ENCODE data around the gene DUSP18.

DNA sequence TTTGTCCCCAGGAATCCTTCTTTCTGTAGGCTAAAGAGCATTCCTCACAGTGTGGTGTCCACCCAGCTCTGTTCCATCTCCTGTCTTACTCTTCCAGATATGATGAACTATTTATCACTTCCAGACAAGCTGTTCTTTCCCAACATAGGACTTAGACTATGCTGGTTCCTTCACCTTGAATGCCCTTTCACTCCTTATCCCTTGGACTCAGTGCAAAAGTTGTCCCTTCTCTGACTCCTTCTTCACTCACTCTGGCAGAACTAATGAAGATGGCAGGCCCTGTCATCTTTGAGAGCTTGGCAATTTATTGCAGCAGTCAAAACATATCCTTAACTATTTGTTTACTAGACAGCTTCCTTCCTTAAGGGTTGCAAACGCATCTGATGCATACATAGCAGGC lies 23.5 kb upstream of the DUSP18 start:
- TF ChIP-seq, protein P1, sequence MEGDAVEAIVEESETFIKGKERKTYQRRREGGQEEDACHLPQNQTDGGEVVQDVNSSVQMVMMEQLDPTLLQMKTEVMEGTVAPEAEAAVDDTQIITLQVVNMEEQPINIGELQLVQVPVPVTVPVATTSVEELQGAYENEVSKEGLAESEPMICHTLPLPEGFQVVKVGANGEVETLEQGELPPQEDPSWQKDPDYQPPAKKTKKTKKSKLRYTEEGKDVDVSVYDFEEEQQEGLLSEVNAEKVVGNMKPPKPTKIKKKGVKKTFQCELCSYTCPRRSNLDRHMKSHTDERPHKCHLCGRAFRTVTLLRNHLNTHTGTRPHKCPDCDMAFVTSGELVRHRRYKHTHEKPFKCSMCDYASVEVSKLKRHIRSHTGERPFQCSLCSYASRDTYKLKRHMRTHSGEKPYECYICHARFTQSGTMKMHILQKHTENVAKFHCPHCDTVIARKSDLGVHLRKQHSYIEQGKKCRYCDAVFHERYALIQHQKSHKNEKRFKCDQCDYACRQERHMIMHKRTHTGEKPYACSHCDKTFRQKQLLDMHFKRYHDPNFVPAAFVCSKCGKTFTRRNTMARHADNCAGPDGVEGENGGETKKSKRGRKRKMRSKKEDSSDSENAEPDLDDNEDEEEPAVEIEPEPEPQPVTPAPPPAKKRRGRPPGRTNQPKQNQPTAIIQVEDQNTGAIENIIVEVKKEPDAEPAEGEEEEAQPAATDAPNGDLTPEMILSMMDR (IDR thresholded peaks at IDR 0.05), result no peak
- TF ChIP-seq POLR2A (IDR thresholded peaks at IDR 0.05), result no peak

All from lower leg skin (tissue), 3 donors.